IMR-90 (cell line): ENCODE data around the gene LUC7L. TPM values are rescaled to one million over a fixed set of nuclear protein-coding genes. Genes with fewer than 3 reads are reported as not detected.

Experiments used
- ATAC-seq: fragments of 200-7000 bp; cut with Tn5 transposase; 2 replicates; pipeline ENCODE4 v1.9.1; 2020; ENCODE audit warnings: low read depth, mild to moderate bottlenecking, moderate library complexity
- BruUV-seq: library from RNA; stranded (reverse); fragments of 400-500 nt; replicated peaks from 2 replicates; lab custom pipeline; 2021; lab: Mats Ljungman, UMichigan
- CTCF ChIA-PET: fragments of 300-600 bp; formaldehyde crosslinking; extraction: SDS; loops from one replicate; lab custom pipeline; 2021; ENCODE audit warnings: antibody characterized with exemption; lab: Yijun Ruan, JAX
- POLR2A ChIA-PET: fragments of 300-600 bp; sonication (Branson Sonifier 250); formaldehyde crosslinking; loops from one replicate; lab custom pipeline; 2022; ENCODE audit warnings: antibody characterized with exemption; ENCODE audit not compliant: unreplicated experiment; lab: Charles Lee
- DNase-seq: peaks from one replicate; pipeline ENCODE4 v3.0.0; 2013
- H2AFZ ChIP-seq: replicated peaks from 2 replicates; pipeline ENCODE3; 2013; ENCODE audit warnings: low read length, mild to moderate bottlenecking; ENCODE audit not compliant: poor library complexity
- H2AK5ac ChIP-seq: 2 replicates; pipeline ENCODE4 v1.6.1; 2013; ENCODE audit warnings: low read depth, low read length, inconsistent platforms
- H2AK9ac ChIP-seq: replicated peaks from 2 replicates; pipeline ENCODE3; 2013; ENCODE audit warnings: mild to moderate bottlenecking, low read depth, low read length, moderate library complexity; ENCODE audit not compliant: poor library complexity
- H2BK120ac ChIP-seq: 2 replicates; pipeline ENCODE4 v1.6.1; 2013; ENCODE audit warnings: low read depth, low read length, inconsistent platforms
- H2BK15ac ChIP-seq: 3 replicates; pipeline ENCODE4 v1.6.1; 2013; ENCODE audit warnings: low read depth, low read length, inconsistent platforms
- H2BK20ac ChIP-seq: 2 replicates; pipeline ENCODE4 v1.6.1; 2013; ENCODE audit warnings: low read depth, mild to moderate bottlenecking, inconsistent platforms, low read length, moderate library complexity
- H2BK5ac ChIP-seq: 2 replicates; pipeline ENCODE4 v1.6.1; 2013; ENCODE audit warnings: mild to moderate bottlenecking, low read depth, low read length, inconsistent platforms; ENCODE audit not compliant: poor library complexity, severe bottlenecking
- H3K14ac ChIP-seq: replicated peaks from 2 replicates; pipeline ENCODE4 v1.6.1; 2013; ENCODE audit warnings: low read depth, low read length, inconsistent platforms
- H3K18ac ChIP-seq: 2 replicates; pipeline ENCODE4 v1.6.1; 2013; ENCODE audit warnings: low read depth, low read length, control low read depth
- H3K23ac ChIP-seq: 2 replicates; pipeline ENCODE4 v1.6.1; 2013; ENCODE audit warnings: low read depth, low read length, inconsistent platforms
- H3K27ac ChIP-seq: 2 replicates; pipeline ENCODE4 v1.5.1; 2013; ENCODE audit warnings: mild to moderate bottlenecking, control low read depth, low read length; ENCODE audit not compliant: insufficient read depth
- H3K27me3 ChIP-seq: 2 replicates; pipeline ENCODE4 v1.6.1; 2013; ENCODE audit warnings: low read length; ENCODE audit not compliant: control insufficient read depth, insufficient read depth
- H3K36me3 ChIP-seq: 2 replicates; pipeline ENCODE4 v1.6.1; 2013; ENCODE audit warnings: low read length, mixed read lengths; ENCODE audit not compliant: control insufficient read depth, insufficient read depth
- H3K4ac ChIP-seq: 2 replicates; pipeline ENCODE4 v1.6.1; 2013; ENCODE audit warnings: low read depth, low read length, inconsistent platforms
- H3K4me1 ChIP-seq: 2 replicates; pipeline ENCODE4 v1.6.1; 2013; ENCODE audit warnings: low read length, mixed read lengths; ENCODE audit not compliant: control insufficient read depth, insufficient read depth
- H3K4me2 ChIP-seq: 2 replicates; pipeline ENCODE4 v1.6.1; 2013; ENCODE audit warnings: low read depth, mild to moderate bottlenecking, control low read depth, low read length, moderate library complexity
- H3K4me3 ChIP-seq: 2 replicates; pipeline ENCODE4 v1.5.1; 2013; ENCODE audit warnings: low read depth, mild to moderate bottlenecking, control low read depth, low read length, moderate library complexity; ENCODE audit not compliant: insufficient read depth
- H3K56ac ChIP-seq: 2 replicates; pipeline ENCODE4 v1.6.1; 2013; ENCODE audit warnings: low read length, inconsistent platforms; ENCODE audit not compliant: insufficient read depth; ENCODE audit errors: extremely low read depth
- H3K79me1 ChIP-seq, 2 experiments: 2 replicates each; pipeline ENCODE4 v1.6.1; 2013; ENCODE audit warnings: low read length in 2 of 2, inconsistent platforms in 1 of 2, low read depth in 1 of 2
- H3K9ac ChIP-seq: 2 replicates; pipeline ENCODE4 v1.6.1; 2013; ENCODE audit warnings: low read depth, low read length, control low read depth
- H3K9me1 ChIP-seq: 2 replicates; pipeline ENCODE4 v1.6.1; 2013; ENCODE audit warnings: low read length, inconsistent platforms; ENCODE audit not compliant: insufficient read depth
- H3K9me3 ChIP-seq: 2 replicates; pipeline ENCODE4 v1.6.1; 2013; ENCODE audit warnings: low read length; ENCODE audit not compliant: control insufficient read depth, insufficient read depth
- H4K20me1 ChIP-seq: 2 replicates; pipeline ENCODE4 v1.6.1; 2013; ENCODE audit warnings: low read length, inconsistent platforms; ENCODE audit not compliant: insufficient read depth
- H4K5ac ChIP-seq: 2 replicates; pipeline ENCODE4 v1.6.1; 2013; ENCODE audit warnings: mild to moderate bottlenecking, low read depth, low read length, control low read depth
- H4K8ac ChIP-seq, 2 experiments: 2 replicates each; pipeline ENCODE4 v1.6.1; 2013; ENCODE audit warnings: low read depth in 2 of 2, low read length in 2 of 2, control low read depth in 1 of 2, inconsistent platforms in 1 of 2
- H4K91ac ChIP-seq: 2 replicates; pipeline ENCODE4 v1.6.1; 2013; ENCODE audit warnings: low read depth, low read length, inconsistent platforms; ENCODE audit not compliant: insufficient read depth
- BHLHE40 ChIP-seq: fragments of 150-350 bp; IDR thresholded peaks from 2 replicates; pipeline ENCODE4 v1.6.1; 2016; ENCODE audit warnings: mild to moderate bottlenecking, low read depth, low read length
- CEBPB ChIP-seq: IDR thresholded peaks from 2 replicates; pipeline ENCODE4 v1.6.1; 2012; ENCODE audit warnings: low read depth, low read length, improper control_type of control experiment
- FOS ChIP-seq: fragments of 150-350 bp; IDR thresholded peaks from 2 replicates; pipeline ENCODE4 v1.6.1; 2016; ENCODE audit warnings: low read depth, low read length
- MAFK ChIP-seq: IDR thresholded peaks from 2 replicates; pipeline ENCODE4 v1.6.1; 2012; ENCODE audit warnings: low read depth, low read length, improper control_type of control experiment
- MAZ ChIP-seq: IDR thresholded peaks from 2 replicates; pipeline ENCODE4 v1.6.1; 2012; ENCODE audit warnings: low read depth, mild to moderate bottlenecking, low read length, improper control_type of control experiment, moderate library complexity, borderline replicate concordance
- MXI1 ChIP-seq: IDR thresholded peaks from 2 replicates; pipeline ENCODE4 v1.6.1; 2012; ENCODE audit warnings: low read depth, mild to moderate bottlenecking, low read length, moderate library complexity, borderline replicate concordance
- POLR2A ChIP-seq: IDR thresholded peaks from 2 replicates; pipeline ENCODE4 v1.6.1; 2012; ENCODE audit warnings: mild to moderate bottlenecking, low read depth, low read length
- RAD21 ChIP-seq: IDR thresholded peaks from 2 replicates; pipeline ENCODE4 v1.6.1; 2012; ENCODE audit warnings: low read length, improper control_type of control experiment
- RCOR1 ChIP-seq: IDR thresholded peaks from 2 replicates; pipeline ENCODE4 v1.6.1; 2012; ENCODE audit warnings: mild to moderate bottlenecking, low read length, improper control_type of control experiment; ENCODE audit not compliant: insufficient replicate concordance
- RFX5 ChIP-seq: IDR thresholded peaks from 2 replicates; pipeline ENCODE4 v1.8.0; 2012; ENCODE audit warnings: low read depth, mild to moderate bottlenecking, low read length, moderate library complexity
- SMC3 ChIP-seq: fragments of 150-350 bp; IDR thresholded peaks from 2 replicates; pipeline ENCODE4 v1.6.1; 2016; ENCODE audit warnings: low read depth, mild to moderate bottlenecking, antibody characterized with exemption, low read length, moderate library complexity
- WGBS, 2 experiments: methylation state at CpG; one replicate each; pipeline versions ENCODE4 v1.1.5 to v1.1.7; 2013; ENCODE audit warnings: missing lambda C conversion rate in 2 of 2; ENCODE audit not compliant: insufficient read length in 1 of 2; ENCODE audit errors: extremely low coverage in 2 of 2; 5-methylcytosine and 5-hydroxymethylcytosine counted together
- dilution Hi-C: fragments of 300-500 bp; cut with HindIII; formaldehyde crosslinking; loops from one replicate; pipeline ENCODE4 v1.14.3; 2018; ENCODE audit warnings: low sequenced_read_pairs; ENCODE audit not compliant: unreplicated experiment
- in situ Hi-C: fragments of 300-500 bp; cut with MboI; formaldehyde crosslinking; loops from 3 replicates; pipeline ENCODE4 v1.14.3; 2019; ENCODE audit warnings: low sequenced_read_pairs, inconsistent platforms, mixed read lengths
- intact Hi-C: fragments of 100-400 bp; cut with micrococcal nuclease; formaldehyde crosslinking; loops from 2 replicates; pipeline ENCODE4 v1.10.0; 2022
- polyA plus RNA-seq, 3 experiments: library from polyadenylated mRNA; depleted of rRNA; stranded (reverse); fragments of >200 nt; gene quantifications; 2 replicates each; pipeline ENCODE4 v1.2.3, GENCODE V29; 2012; ENCODE audit warnings: low replicate concordance in 1 of 3
- total RNA-seq: library from RNA; depleted of rRNA; stranded (reverse); fragments of >200 nt; gene quantifications from 2 replicates; pipeline ENCODE4 v1.2.3, GENCODE V29; 2012
- TF ChIP-seq, protein P1 (sequence below): fragments of 150-350 bp; IDR thresholded peaks from 2 replicates; pipeline ENCODE4 v1.6.1; 2016; ENCODE audit warnings: low read depth, mild to moderate bottlenecking, low read length, moderate library complexity, borderline replicate concordance
- TF ChIP-seq, protein P2 (sequence below): fragments of 150-350 bp; IDR thresholded peaks from 2 replicates; pipeline ENCODE4 v1.6.1; 2017; ENCODE audit warnings: mild to moderate bottlenecking, antibody characterized with exemption, low read length, low read depth
- TF ChIP-seq, protein P3 (sequence below): conservative IDR thresholded peaks from 2 replicates; pipeline ENCODE4 v1.5.1; 2012; ENCODE audit warnings: mild to moderate bottlenecking, low read depth, low read length, improper control_type of control experiment

The LUC7L gene
- total and polyA plus RNA-seq, 2 of the 4 experiments (the other 2 are of a cell fraction), result 21.5 to 55.6 TPM

- Histone ChIP-seq H2BK120ac (no peak overlapping the region), H3K56ac (no peak overlapping the region), H3K14ac (no peak overlapping the region), H2AK5ac (no peak overlapping the region), H2AFZ (no peak overlapping the region), H3K4me1 (no peaks in the 10 kb centered on the region; the same call in 1 of the 2 replicates), H2BK15ac (no peak overlapping the region), H4K20me1 (peaks cover 5% of the 10 kb centered on the region), H3K27me3 (peaks cover 59% of the 10 kb centered on the region), H3K9me1 (0 out of 2 replicates have a peak, but pooled peaks cover 4% of the 10 kb centered on the region), H4K91ac (no peak overlapping the region), H3K79me1 (no peaks in the 10 kb centered on the region), H3K18ac (no peak overlapping the region), H3K9ac (no peak overlapping the region), H3K23ac (no peak overlapping the region), H3K4me2 (no peak overlapping the region), H3K27ac (no peak overlapping the region), H4K5ac (no peak overlapping the region), H2BK20ac (no peak overlapping the region), H3K4ac (no peak overlapping the region), H3K9me3 (no peaks in the 10 kb centered on the region; the same call in none of the 2 replicates), H4K8ac (no peak overlapping the region), H2BK5ac (no peak overlapping the region), H3K4me3 (no peak overlapping the region), H2AK9ac (no peak overlapping the region), H3K36me3 (no peaks in the 10 kb centered on the region)
- ChIA-PET CTCF (interaction anchor here (2.3 kb wide), 1 partner anchor 60 kb away, joined by 8 read pairs; no protein-coding TSS in a partner anchor), POLR2A (no interaction called here)
- TF ChIP-seq SMC3 (no peak), CEBPB (no peak), RAD21 (no peak), MAFK (no peak), POLR2A (no peak), RCOR1 (no peak), MAZ (no peak), BHLHE40 (no peak), MXI1 (no peak), FOS (no peak), RFX5 (no peak)
- TF ChIP-seq, protein P1, sequence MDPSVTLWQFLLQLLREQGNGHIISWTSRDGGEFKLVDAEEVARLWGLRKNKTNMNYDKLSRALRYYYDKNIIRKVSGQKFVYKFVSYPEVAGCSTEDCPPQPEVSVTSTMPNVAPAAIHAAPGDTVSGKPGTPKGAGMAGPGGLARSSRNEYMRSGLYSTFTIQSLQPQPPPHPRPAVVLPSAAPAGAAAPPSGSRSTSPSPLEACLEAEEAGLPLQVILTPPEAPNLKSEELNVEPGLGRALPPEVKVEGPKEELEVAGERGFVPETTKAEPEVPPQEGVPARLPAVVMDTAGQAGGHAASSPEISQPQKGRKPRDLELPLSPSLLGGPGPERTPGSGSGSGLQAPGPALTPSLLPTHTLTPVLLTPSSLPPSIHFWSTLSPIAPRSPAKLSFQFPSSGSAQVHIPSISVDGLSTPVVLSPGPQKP, result no peak
- TF ChIP-seq, protein P2, sequence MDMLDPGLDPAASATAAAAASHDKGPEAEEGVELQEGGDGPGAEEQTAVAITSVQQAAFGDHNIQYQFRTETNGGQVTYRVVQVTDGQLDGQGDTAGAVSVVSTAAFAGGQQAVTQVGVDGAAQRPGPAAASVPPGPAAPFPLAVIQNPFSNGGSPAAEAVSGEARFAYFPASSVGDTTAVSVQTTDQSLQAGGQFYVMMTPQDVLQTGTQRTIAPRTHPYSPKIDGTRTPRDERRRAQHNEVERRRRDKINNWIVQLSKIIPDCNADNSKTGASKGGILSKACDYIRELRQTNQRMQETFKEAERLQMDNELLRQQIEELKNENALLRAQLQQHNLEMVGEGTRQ, result no peak
- TF ChIP-seq, protein P3, sequence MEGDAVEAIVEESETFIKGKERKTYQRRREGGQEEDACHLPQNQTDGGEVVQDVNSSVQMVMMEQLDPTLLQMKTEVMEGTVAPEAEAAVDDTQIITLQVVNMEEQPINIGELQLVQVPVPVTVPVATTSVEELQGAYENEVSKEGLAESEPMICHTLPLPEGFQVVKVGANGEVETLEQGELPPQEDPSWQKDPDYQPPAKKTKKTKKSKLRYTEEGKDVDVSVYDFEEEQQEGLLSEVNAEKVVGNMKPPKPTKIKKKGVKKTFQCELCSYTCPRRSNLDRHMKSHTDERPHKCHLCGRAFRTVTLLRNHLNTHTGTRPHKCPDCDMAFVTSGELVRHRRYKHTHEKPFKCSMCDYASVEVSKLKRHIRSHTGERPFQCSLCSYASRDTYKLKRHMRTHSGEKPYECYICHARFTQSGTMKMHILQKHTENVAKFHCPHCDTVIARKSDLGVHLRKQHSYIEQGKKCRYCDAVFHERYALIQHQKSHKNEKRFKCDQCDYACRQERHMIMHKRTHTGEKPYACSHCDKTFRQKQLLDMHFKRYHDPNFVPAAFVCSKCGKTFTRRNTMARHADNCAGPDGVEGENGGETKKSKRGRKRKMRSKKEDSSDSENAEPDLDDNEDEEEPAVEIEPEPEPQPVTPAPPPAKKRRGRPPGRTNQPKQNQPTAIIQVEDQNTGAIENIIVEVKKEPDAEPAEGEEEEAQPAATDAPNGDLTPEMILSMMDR, result no peak
- 7% methylated on average over 3 of the region's 11 CpGs; no CpG with 5 or more reads in 1 of the 2 experiments for WGBS, 2 experiments
- in situ Hi-C loops (no loop called here), intact Hi-C loops (no loop called here), dilution Hi-C loops (no loop called here)
- DNase-seq (no peak), ATAC-seq (no peak)
- BruUV-seq, result no TSS peak
These were observed 62.0 kb downstream of the LUC7L start for GRCh38 chr16:167122-167690.
